ENCODE results near the gene CDK5RAP3.

CDK5RAP3 gene

GRCh38 chr17:48002266-48002915 lies 31.5 kb downstream of the CDK5RAP3 start:
- peak overlapping the region; percentile 10 for H3K4me3 ChIP-seq (ENCODE audit: low read depth, low read length)
- no peaks in the 10 kb centered on the region for H3K27me3 ChIP-seq
- TF ChIP-seq CTCF (IDR thresholded peaks at IDR 0.05; ENCODE audit: low read depth, low read length), result no peak
- no peaks in the 10 kb centered on the region for H3K9me3 ChIP-seq
- DNase-seq, result peak; percentile 43
- H3K36me3 ChIP-seq, result no peaks in the 10 kb centered on the region
- peaks cover 59% of the 10 kb centered on the region for H3K4me1 ChIP-seq

GRCh38 chr17:48002916-48003416 lies 32.1 kb downstream of the CDK5RAP3 start:
- H3K4me1 ChIP-seq, result peaks cover 53% of the 10 kb centered on the region
- H3K36me3 ChIP-seq, result no peaks in the 10 kb centered on the region
- no peak for TF ChIP-seq CTCF (IDR thresholded peaks at IDR 0.05; ENCODE audit: low read depth, low read length)
- DNase-seq, result peak; percentile 96
- H3K4me3 ChIP-seq (ENCODE audit: low read depth, low read length), result peak overlapping the region; percentile 10; the same call in 1 of the 2 replicates
- H3K9me3 ChIP-seq, result no peaks in the 10 kb centered on the region
- H3K27me3 ChIP-seq, result no peaks in the 10 kb centered on the region

GRCh38 chr17:48003417-48004151 lies 32.7 kb downstream of the CDK5RAP3 start:
- DNase-seq, result peak; percentile 96
- peak; percentile 41 for TF ChIP-seq CTCF (IDR thresholded peaks at IDR 0.05; ENCODE audit: low read depth, low read length)
- peak overlapping the region; percentile 30 for H3K4me3 ChIP-seq (ENCODE audit: low read depth, low read length)
- H3K4me1 ChIP-seq, result peaks cover 52% of the 10 kb centered on the region
- no peaks in the 10 kb centered on the region for H3K9me3 ChIP-seq
- no peaks in the 10 kb centered on the region for H3K36me3 ChIP-seq
- H3K27me3 ChIP-seq, result no peaks in the 10 kb centered on the region

- no peak for TF ChIP-seq CTCF (IDR thresholded peaks at IDR 0.05; ENCODE audit: low read depth, low read length)
- peak; percentile 50 for DNase-seq
- Histone ChIP-seq H3K27me3 (no peaks in the 10 kb centered on the region), H3K4me1 (peaks cover 41% of the 10 kb centered on the region), H3K9me3 (no peaks in the 10 kb centered on the region), H3K36me3 (no peaks in the 10 kb centered on the region), H3K4me3 (ENCODE audit: low read depth, low read length) (peak overlapping the region; percentile 30)
Observed at GRCh38 chr17:48004983-48005382, 34.1 kb downstream of the CDK5RAP3 start.

GRCh38 chr17:48006936-48007709 lies 36.2 kb downstream of the CDK5RAP3 start:
- Histone ChIP-seq H3K9me3 (no peaks in the 10 kb centered on the region), H3K36me3 (no peaks in the 10 kb centered on the region), H3K4me1 (peaks cover 24% of the 10 kb centered on the region), H3K4me3 (ENCODE audit: low read depth, low read length) (no peak overlapping the region), H3K27me3 (no peaks in the 10 kb centered on the region)
- TF ChIP-seq CTCF (IDR thresholded peaks at IDR 0.05; ENCODE audit: low read depth, low read length), result no peak
- DNase-seq, result no peak

All from BE2C (cell line).